ENCODE results near the gene DOK3.

Gene DOK3

GRCh38 chr5:177545487-177546257 lies 36.0 kb upstream of the DOK3 start:
- no peaks in the 10 kb centered on the region for H3K27me3 ChIP-seq (ENCODE audit: low read length)
- TF ChIP-seq EZH2phosphoT487 (conservative IDR thresholded peaks at IDR 0.05; ENCODE audit: low read length) (no peak), CTCF (IDR thresholded peaks at IDR 0.05; ENCODE audit: insufficient read depth, low read length, poor library complexity, severe bottlenecking) (no peak)
- H3K4me3 ChIP-seq (ENCODE audit: insufficient read depth, low read length, poor library complexity, severe bottlenecking) = no peak overlapping the region
- H3K4me2 ChIP-seq (ENCODE audit: low read depth, low read length, poor library complexity, severe bottlenecking) = no peak overlapping the region
- peaks cover 68% of the 10 kb centered on the region; the same call in 1 of the 2 replicates for H3K79me2 ChIP-seq (ENCODE audit: insufficient read depth, low read length)
- H3K27ac ChIP-seq (ENCODE audit: low read depth, low read length) = no peak overlapping the region
- H3K9me3 ChIP-seq (ENCODE audit: insufficient read depth, low read length) = no peaks in the 10 kb centered on the region
- H4K20me1 ChIP-seq (ENCODE audit: low read depth, low read length) = no peaks in the 10 kb centered on the region
- H2AFZ ChIP-seq (ENCODE audit: low read depth, low read length, severe bottlenecking) = no peak overlapping the region
- H3K9me2 ChIP-seq (replicated peaks; ENCODE audit: insufficient read depth, low read length) = no peaks in the 10 kb centered on the region
- H3K9ac ChIP-seq (ENCODE audit: low read length) = no peak overlapping the region
- no peaks in the 10 kb centered on the region for H3F3A ChIP-seq (ENCODE audit: insufficient read depth)
- H3K36me3 ChIP-seq (ENCODE audit: low read length) = no peaks in the 10 kb centered on the region; the same call in 1 of the 2 replicates

GRCh38 chr5:177542816-177543465 lies 33.3 kb upstream of the DOK3 start:
- no peaks in the 10 kb centered on the region for H3K9me2 ChIP-seq (replicated peaks; ENCODE audit: insufficient read depth, low read length)
- no peak overlapping the region for H3K27ac ChIP-seq (ENCODE audit: low read depth, low read length)
- no peaks in the 10 kb centered on the region; the same call in 1 of the 2 replicates for H3K36me3 ChIP-seq (ENCODE audit: low read length)
- H3K4me2 ChIP-seq (ENCODE audit: low read depth, low read length, poor library complexity, severe bottlenecking) = no peak overlapping the region
- TF ChIP-seq EZH2phosphoT487 (conservative IDR thresholded peaks at IDR 0.05; ENCODE audit: low read length) = no peak
- TF ChIP-seq CTCF (IDR thresholded peaks at IDR 0.05; ENCODE audit: insufficient read depth, low read length, poor library complexity, severe bottlenecking) = no peak
- H3K4me3 ChIP-seq (ENCODE audit: insufficient read depth, low read length, poor library complexity, severe bottlenecking) = no peak overlapping the region
- no peaks in the 10 kb centered on the region for H3F3A ChIP-seq (ENCODE audit: insufficient read depth)
- H3K9me3 ChIP-seq (ENCODE audit: insufficient read depth, low read length) = no peaks in the 10 kb centered on the region
- no peak overlapping the region for H3K9ac ChIP-seq (ENCODE audit: low read length)
- H3K27me3 ChIP-seq (ENCODE audit: low read length) = no peaks in the 10 kb centered on the region
- H4K20me1 ChIP-seq (ENCODE audit: low read depth, low read length) = no peaks in the 10 kb centered on the region
- peaks cover 66% of the 10 kb centered on the region; the same call in 1 of the 2 replicates for H3K79me2 ChIP-seq (ENCODE audit: insufficient read depth, low read length)
- H2AFZ ChIP-seq (ENCODE audit: low read depth, low read length, severe bottlenecking) = no peak overlapping the region

GRCh38 chr5:177540438-177540837 lies 30.8 kb upstream of the DOK3 start:
- Histone ChIP-seq H3F3A (ENCODE audit: insufficient read depth) (no peaks in the 10 kb centered on the region), H3K4me2 (ENCODE audit: low read depth, low read length, poor library complexity, severe bottlenecking) (no peak overlapping the region), H3K36me3 (ENCODE audit: low read length) (peaks cover 8% of the 10 kb centered on the region), H3K27ac (ENCODE audit: low read depth, low read length) (no peak overlapping the region), H3K4me3 (ENCODE audit: insufficient read depth, low read length, poor library complexity, severe bottlenecking) (no peak overlapping the region), H3K9me2 (replicated peaks; ENCODE audit: insufficient read depth, low read length) (no peaks in the 10 kb centered on the region), H3K79me2 (ENCODE audit: insufficient read depth, low read length) (peaks cover 54% of the 10 kb centered on the region; the same call in 1 of the 2 replicates), H3K27me3 (ENCODE audit: low read length) (no peaks in the 10 kb centered on the region), H3K9me3 (ENCODE audit: insufficient read depth, low read length) (no peaks in the 10 kb centered on the region), H3K9ac (ENCODE audit: low read length) (no peak overlapping the region), H4K20me1 (ENCODE audit: low read depth, low read length) (no peaks in the 10 kb centered on the region), H2AFZ (ENCODE audit: low read depth, low read length, severe bottlenecking) (no peak overlapping the region)
- TF ChIP-seq EZH2phosphoT487 (conservative IDR thresholded peaks at IDR 0.05; ENCODE audit: low read length) (no peak), CTCF (IDR thresholded peaks at IDR 0.05; ENCODE audit: insufficient read depth, low read length, poor library complexity, severe bottlenecking) (no peak)

All from SU-DHL-6 (cell line).